Endothelial cell of umbilical vein (primary cell): ENCODE measurements around the gene CLTB. TPM values are rescaled to one million over a fixed set of nuclear protein-coding genes. Genes with fewer than 3 reads are reported as not detected.
A peak's percentile ranks its signal among the peaks of the same experiment; 100 is the strongest.

ENCODE experiments used
- BruUV-seq: library from RNA; stranded (reverse); fragments of 400-500 nt; replicated peaks from 2 replicates; lab custom pipeline; 2021; lab: Mats Ljungman, UMichigan
- CTCF ChIA-PET: fragments of 300-600, 350-600 bp; sonication (Branson Sonifier 250); formaldehyde crosslinking; loops from one replicate; lab custom pipeline; 2021; ENCODE audit warnings: antibody characterized with exemption, inconsistent platforms; lab: Charles Lee
- POLR2A ChIA-PET: fragments of 300-600, 350-600 bp; sonication (Branson Sonifier 250); formaldehyde crosslinking; loops from one replicate; lab custom pipeline; 2021; ENCODE audit warnings: antibody characterized with exemption, inconsistent platforms; lab: Charles Lee
- DNase-seq: peaks from one replicate; pipeline ENCODE4 v3.0.0-alpha.2; 2011; ENCODE audit warnings: low read depth, low spot score
- FAIRE-seq: peaks from 2 replicates; lab custom pipeline; 2011; peaks lifted over from hg19 to GRCh38; lab: Jason Lieb, UNC
- H2AFZ ChIP-seq: 2 replicates; pipeline ENCODE4 v1.6.0; 2012; ENCODE audit warnings: low read depth, low read length, control low read depth, inconsistent platforms
- H3K27ac ChIP-seq: 2 replicates; pipeline ENCODE4 v1.5.1; 2011; ENCODE audit warnings: low read depth, mild to moderate bottlenecking, control low read depth, low read length, moderate library complexity; ENCODE audit not compliant: insufficient read depth
- H3K27me3 ChIP-seq, 2 experiments: 2 replicates each; pipeline versions ENCODE4 v1.6.0 to v1.6.1; 2011; ENCODE audit warnings: low read length in 2 of 2, mixed read lengths in 1 of 2; ENCODE audit not compliant: control insufficient read depth in 2 of 2, insufficient read depth in 2 of 2
- H3K36me3 ChIP-seq, 2 experiments: 2 replicates in 1 of 2; 3 replicates in 1 of 2; pipeline ENCODE4 v1.5.1; 2011; ENCODE audit warnings: low read length in 2 of 2, mild to moderate bottlenecking in 1 of 2, moderate library complexity in 1 of 2; ENCODE audit not compliant: control insufficient read depth in 2 of 2, insufficient read depth in 2 of 2; ENCODE audit errors: extremely low read depth in 1 of 2
- H3K4me1 ChIP-seq: 3 replicates; pipeline ENCODE4 v1.5.1; 2011; ENCODE audit warnings: mild to moderate bottlenecking, low read length; ENCODE audit not compliant: control insufficient read depth, insufficient read depth; ENCODE audit errors: extremely low read depth
- H3K4me2 ChIP-seq: 2 replicates; pipeline ENCODE4 v1.6.1; 2011; ENCODE audit warnings: low read length, control low read depth, mixed read lengths; ENCODE audit not compliant: insufficient read depth
- H3K4me3 ChIP-seq, 3 experiments: fragments of 200-600 bp in 1 of 3; sonication (generic), shearing (Covaris generic) in 1 of 3; replicated peaks in 1 of 3; 2 replicates each; pipeline ENCODE4 v1.5.1; 2011 to 2016; ENCODE audit warnings: control low read depth in 3 of 3, low read length in 3 of 3, mild to moderate bottlenecking in 2 of 3, inconsistent platforms in 1 of 3, low read depth in 1 of 3, moderate library complexity in 1 of 3; ENCODE audit not compliant: insufficient read depth in 1 of 3
- H3K79me2 ChIP-seq: 2 replicates; pipeline ENCODE4 v1.6.0; 2012; ENCODE audit warnings: low read length, inconsistent platforms; ENCODE audit not compliant: control insufficient read depth, insufficient read depth
- H3K9ac ChIP-seq: replicated peaks from 2 replicates; pipeline ENCODE3; 2011; ENCODE audit warnings: low read length, control low read depth; ENCODE audit not compliant: insufficient read depth; ENCODE audit errors: extremely low read depth
- H3K9me1 ChIP-seq: replicated peaks from 3 replicates; pipeline ENCODE4 v1.6.0; 2011; ENCODE audit warnings: mild to moderate bottlenecking, low read length; ENCODE audit not compliant: control insufficient read depth, insufficient read depth; ENCODE audit errors: extremely low read depth
- H3K9me3 ChIP-seq: replicated peaks from 2 replicates; pipeline ENCODE4 v1.5.1; 2012; ENCODE audit warnings: low read length, inconsistent platforms; ENCODE audit not compliant: control insufficient read depth, insufficient read depth
- H4K20me1 ChIP-seq: replicated peaks from 2 replicates; pipeline ENCODE3; 2011; ENCODE audit warnings: mild to moderate bottlenecking, low read length; ENCODE audit not compliant: control insufficient read depth, insufficient read depth; ENCODE audit errors: extremely low read depth
- EZH2 ChIP-seq: IDR thresholded peaks from 2 replicates; pipeline ENCODE4 v1.6.1; 2012; ENCODE audit warnings: borderline replicate concordance, low read depth, mild to moderate bottlenecking, moderate library complexity, low read length, inconsistent platforms; ENCODE audit not compliant: severe bottlenecking
- FOS ChIP-seq: IDR thresholded peaks from 2 replicates; pipeline ENCODE4 v1.6.1; 2011; ENCODE audit warnings: mild to moderate bottlenecking, low read length, moderate library complexity, borderline replicate concordance; ENCODE audit not compliant: insufficient read depth
- GATA2 ChIP-seq: IDR thresholded peaks from 2 replicates; pipeline ENCODE4 v1.7.0; 2011; ENCODE audit warnings: low read depth, mild to moderate bottlenecking, moderate library complexity, mixed read lengths, low read length; ENCODE audit not compliant: insufficient read length, insufficient read depth
- JUN ChIP-seq: IDR thresholded peaks from 2 replicates; pipeline ENCODE4 v1.6.1; 2011; ENCODE audit warnings: borderline replicate concordance, low read depth; ENCODE audit not compliant: insufficient read length, insufficient read depth
- MYC ChIP-seq: IDR thresholded peaks from one replicate; pipeline ENCODE4 v1.6.1; 2011; ENCODE audit warnings: mild to moderate bottlenecking, low read depth, low read length
- POLR2AphosphoS5 ChIP-seq: IDR thresholded peaks from 2 replicates; pipeline ENCODE4 v1.6.1; 2012; ENCODE audit warnings: low read depth, mild to moderate bottlenecking, control low read depth, low read length, moderate library complexity; ENCODE audit not compliant: insufficient read depth
- dilution Hi-C: fragments of 300-500 bp; cut with MboI; formaldehyde crosslinking; loops from one replicate; pipeline ENCODE4 v1.15.0; 2019; ENCODE audit warnings: low sequenced_read_pairs; ENCODE audit not compliant: extremely low pct_ligation_motif_present
- intact Hi-C: fragments of 100-400 bp; cut with micrococcal nuclease; formaldehyde crosslinking; loops from one replicate; pipeline ENCODE4 v1.10.0; 2022
- polyA plus RNA-seq, 4 experiments: library from polyadenylated mRNA; depleted of rRNA in 3 of 4; stranded (reverse) in 3 of 4; unstranded in 1 of 4; fragments of >200 nt; gene quantifications; 2 replicates each; pipeline versions ENCODE4 v1.2.1 to v1.2.3, GENCODE V29; 2011 to 2012; ENCODE audit warnings: missing spikeins in 1 of 4
- total RNA-seq: library from RNA; stranded (reverse); gene quantifications from 2 replicates; pipeline ENCODE4 v1.2.3, GENCODE V29; 2021
- TF ChIP-seq, protein P1 (sequence below): IDR thresholded peaks from 2 replicates; pipeline ENCODE4 v1.6.1; 2011; ENCODE audit not compliant: insufficient read depth, insufficient read length

The CLTB gene
- total and polyA plus RNA-seq, 2 donors (not counting 3 experiments of a cell fraction or from before 2014, with no cell fraction given), result 73.2 to 111 TPM

DNA sequence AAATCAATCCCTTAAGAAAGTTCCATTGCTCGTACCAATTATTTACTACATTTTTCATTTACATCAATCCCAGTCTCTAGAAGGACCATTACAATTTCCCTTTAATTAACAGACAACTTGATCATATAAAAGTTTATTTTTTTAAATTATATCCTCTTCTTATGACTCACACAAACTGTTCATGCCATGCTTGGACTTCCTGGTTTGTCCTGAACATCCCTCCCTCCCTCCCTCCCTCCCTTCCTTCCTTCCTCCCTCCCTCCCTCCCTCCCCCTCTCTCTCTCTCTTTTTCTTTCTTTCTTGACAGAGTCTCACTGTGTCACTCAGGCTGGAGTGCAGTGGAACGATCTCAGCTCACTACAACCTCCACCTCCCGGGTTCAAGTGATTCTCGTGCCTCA, 11.6 kb upstream of the CLTB start:
- no TSS peak for BruUV-seq
- dilution Hi-C loops (no loop called here), intact Hi-C loops (no loop called here)
- H4K20me1 ChIP-seq, result no peaks in the 10 kb centered on the region
- no peak overlapping the region for H3K4me3 ChIP-seq
- peak overlapping the region; percentile 51 for H3K4me2 ChIP-seq
- H3K9me1 ChIP-seq, result no peaks in the 10 kb centered on the region
- no peak for TF ChIP-seq EZH2
- TF ChIP-seq FOS, result peak; percentile 16
- TF ChIP-seq GATA2, result no peak
- H3K9ac ChIP-seq, result peak overlapping the region; percentile 16
- ChIA-PET POLR2A (no interaction called here), CTCF (interaction anchor here (1.0 kb wide), 1 partner anchor 15 kb away, joined by 3 read pairs; no protein-coding TSS in a partner anchor)
- no peaks in the 10 kb centered on the region for H3K79me2 ChIP-seq
- H3K27ac ChIP-seq, result peak overlapping the region; percentile 34
- FAIRE-seq (no peak), DNase-seq (peak; percentile 42)
- peaks cover 14% of the 10 kb centered on the region for H3K4me1 ChIP-seq
- no peaks in the 10 kb centered on the region for H3K9me3 ChIP-seq
- no peak overlapping the region for H2AFZ ChIP-seq
- H3K36me3 ChIP-seq, result no peaks in the 10 kb centered on the region
- no peaks in the 10 kb centered on the region for H3K27me3 ChIP-seq

DNA sequence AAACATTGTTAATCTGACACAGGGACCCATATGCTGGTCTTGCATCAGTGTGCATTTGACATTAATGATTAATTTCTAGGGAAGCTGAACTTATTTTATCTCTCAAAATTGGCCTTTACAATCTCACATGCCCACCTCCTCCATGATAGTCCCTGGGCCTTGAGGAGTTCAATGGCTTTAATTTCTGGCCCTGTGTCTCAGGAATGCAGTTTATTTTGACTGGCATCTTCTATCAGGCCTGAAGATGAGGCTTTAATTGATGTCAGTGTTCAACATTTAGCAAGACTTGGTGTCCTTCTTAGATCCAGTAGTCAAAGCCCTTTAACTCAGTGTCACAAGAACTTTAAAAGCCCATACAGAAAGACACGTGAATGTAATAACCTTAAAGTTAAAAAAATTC, 10.5 kb upstream of the CLTB start:
- Histone ChIP-seq H3K27me3 (no peaks in the 10 kb centered on the region), H3K79me2 (no peaks in the 10 kb centered on the region), H3K9ac (no peak overlapping the region), H3K4me1 (peaks cover 14% of the 10 kb centered on the region), H3K36me3 (no peaks in the 10 kb centered on the region), H3K4me2 (no peak overlapping the region), H4K20me1 (no peaks in the 10 kb centered on the region), H2AFZ (no peak overlapping the region), H3K27ac (no peak overlapping the region), H3K9me3 (no peaks in the 10 kb centered on the region), H3K4me3 (no peak overlapping the region), H3K9me1 (no peaks in the 10 kb centered on the region)
- FAIRE-seq (no peak), DNase-seq (no peak)
- POLR2A ChIA-PET, result no interaction called here
- dilution Hi-C loops (no loop called here), intact Hi-C loops (no loop called here)
- no TSS peak for BruUV-seq
- CTCF ChIA-PET, result interaction anchor here (1.0 to 1.1 kb wide), 2 partner anchors 21 to 147 kb away, joined by 3 to 4 read pairs; no protein-coding TSS in a partner anchor
- TF ChIP-seq EZH2 (no peak), POLR2AphosphoS5 (no peak), MYC (no peak), GATA2 (no peak), FOS (no peak), JUN (no peak)
- TF ChIP-seq, protein P1, sequence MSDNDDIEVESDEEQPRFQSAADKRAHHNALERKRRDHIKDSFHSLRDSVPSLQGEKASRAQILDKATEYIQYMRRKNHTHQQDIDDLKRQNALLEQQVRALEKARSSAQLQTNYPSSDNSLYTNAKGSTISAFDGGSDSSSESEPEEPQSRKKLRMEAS, result no peak
